ENCODE results near the gene AGPS. TPM values are rescaled to one million over a fixed set of nuclear protein-coding genes. Genes with fewer than 3 reads are reported as not detected.
"Not testable (repeated sequence)": the region's sequence is repeated elsewhere in the genome, so short reads cannot be mapped to it uniquely, and the experiment has no call there.

The AGPS gene
- total and polyA plus RNA-seq, 9 donors = 18.7 to 32.0 (median 26.9) TPM

DNA sequence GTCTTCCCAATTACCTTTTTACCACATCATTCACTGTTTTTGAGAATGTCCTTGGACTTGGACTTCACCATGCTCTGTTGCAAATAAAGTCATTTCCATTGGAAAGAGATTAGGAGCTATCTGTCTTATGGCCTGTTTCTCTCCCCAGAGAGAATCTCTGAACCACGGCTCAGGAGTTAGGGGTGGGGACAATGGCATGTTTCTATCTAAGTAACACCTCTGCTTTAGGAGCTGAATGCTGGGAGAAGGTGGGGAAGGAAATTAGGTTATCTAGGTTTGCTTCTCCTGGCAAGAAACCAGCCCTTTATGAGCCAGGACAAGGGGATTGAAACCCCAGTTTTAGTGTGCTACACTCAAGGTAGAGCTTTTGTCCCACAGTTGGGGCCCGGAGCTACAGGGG, 86.3 kb downstream of the AGPS start:
- H3K36me3 ChIP-seq (ENCODE audit: control insufficient read depth, insufficient read depth, low read length) = peaks cover 3% of the 10 kb centered on the region
- no peaks in the 10 kb centered on the region for H3K4me1 ChIP-seq (ENCODE audit: control insufficient read depth, insufficient read depth, low read length)
- no peak for DNase-seq
- no peak overlapping the region for H3K27ac ChIP-seq (ENCODE audit: low read length)
- WGBS (ENCODE audit: insufficient coverage) = 71% methylated on average over 1 of the region's 2 CpGs
- H3K9me3 ChIP-seq (replicated peaks; ENCODE audit: control insufficient read depth, low read depth, low read length) = peaks cover 6% of the 10 kb centered on the region
- H3K27me3 ChIP-seq (ENCODE audit: control insufficient read depth, insufficient read depth, low read length) = no peaks in the 10 kb centered on the region
- no peak overlapping the region for H3K4me3 ChIP-seq (ENCODE audit: low read length)

DNA sequence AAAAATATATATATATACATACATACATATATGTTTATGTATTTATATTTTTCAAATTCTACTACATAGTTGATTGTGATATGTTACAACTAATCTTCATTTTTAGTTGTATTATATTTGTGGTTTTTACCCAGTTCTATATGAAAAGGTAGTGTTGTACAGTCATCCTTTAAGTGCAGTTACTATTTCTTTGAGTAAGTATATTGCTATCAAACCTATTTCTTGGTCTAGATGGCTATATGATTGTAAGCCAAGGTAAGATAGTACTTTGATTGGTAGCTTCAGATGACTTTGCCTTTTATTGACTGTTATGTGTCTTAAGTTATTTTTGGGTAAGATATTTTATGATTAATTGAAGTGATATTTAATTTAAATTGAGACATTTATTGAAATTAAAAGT, 89.6 kb downstream of the AGPS start:
- no peak overlapping the region for H3K27ac ChIP-seq (ENCODE audit: low read length)
- no peak for DNase-seq
- H3K36me3 ChIP-seq (ENCODE audit: control insufficient read depth, insufficient read depth, low read length) = peaks cover 3% of the 10 kb centered on the region
- no peaks in the 10 kb centered on the region for H3K4me1 ChIP-seq (ENCODE audit: control insufficient read depth, insufficient read depth, low read length)
- H3K9me3 ChIP-seq (replicated peaks; ENCODE audit: control insufficient read depth, low read depth, low read length) = peaks cover 6% of the 10 kb centered on the region
- H3K27me3 ChIP-seq (ENCODE audit: control insufficient read depth, insufficient read depth, low read length) = no peaks in the 10 kb centered on the region
- H3K4me3 ChIP-seq (ENCODE audit: low read length) = no peak overlapping the region

DNA sequence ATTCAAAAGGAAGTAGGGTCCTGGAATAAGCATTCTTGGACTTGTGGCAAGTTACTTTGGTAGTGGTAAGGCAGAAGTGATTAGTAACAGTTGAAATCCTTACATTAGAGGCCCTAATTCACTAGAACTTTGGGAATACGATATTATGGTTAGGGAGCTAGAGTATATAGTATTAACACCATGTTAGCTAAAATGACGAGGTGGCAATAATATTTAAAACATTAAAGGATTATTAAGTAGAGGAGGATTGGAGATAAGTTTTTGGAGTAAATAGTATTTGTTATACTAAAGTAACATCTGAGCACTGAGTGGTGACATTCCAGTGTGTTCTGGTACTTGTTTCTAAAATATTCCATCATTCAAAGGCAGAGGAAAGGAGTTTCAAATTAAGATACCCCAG, 91.0 kb downstream of the AGPS start:
- Histone ChIP-seq H3K4me1 (ENCODE audit: control insufficient read depth, insufficient read depth, low read length) (no peaks in the 10 kb centered on the region), H3K4me3 (ENCODE audit: low read length) (no peak overlapping the region), H3K27me3 (ENCODE audit: control insufficient read depth, insufficient read depth, low read length) (no peaks in the 10 kb centered on the region), H3K9me3 (replicated peaks; ENCODE audit: control insufficient read depth, low read depth, low read length) (peaks cover 2% of the 10 kb centered on the region), H3K36me3 (ENCODE audit: control insufficient read depth, insufficient read depth, low read length) (peaks cover 3% of the 10 kb centered on the region), H3K27ac (ENCODE audit: low read length) (no peak overlapping the region)
- no peak for DNase-seq
- no CpG with 5 or more reads among the region's 2 CpGs for WGBS (ENCODE audit: insufficient coverage)

DNA sequence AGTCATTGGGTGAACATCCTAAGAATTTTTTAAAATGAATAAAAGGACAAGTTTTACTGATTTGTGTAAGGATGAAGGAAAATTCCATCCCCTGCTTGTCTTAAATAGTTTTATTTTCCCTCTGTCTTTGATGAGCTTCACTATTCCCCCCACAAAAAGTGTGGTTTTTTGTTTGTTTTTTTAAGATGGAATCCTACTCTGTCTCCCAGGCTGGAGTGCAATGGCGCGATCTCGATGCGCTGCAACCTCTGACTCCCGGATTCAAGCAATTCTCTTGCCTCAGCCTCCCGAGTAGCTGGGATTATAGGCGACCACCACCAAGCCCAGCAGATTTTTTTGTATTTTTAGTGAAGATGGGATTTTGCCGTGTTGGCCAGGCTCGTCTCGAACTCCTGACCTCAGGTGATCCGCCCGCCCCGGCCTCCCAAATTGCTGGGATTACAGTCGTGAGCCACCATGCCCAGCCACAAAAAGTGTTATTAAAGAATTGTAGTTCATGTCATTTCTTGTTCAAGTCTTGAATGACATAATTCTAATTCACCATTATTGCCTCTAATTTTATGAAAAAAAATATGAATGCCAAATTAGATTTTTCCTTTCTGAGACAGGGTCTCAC, 91.7 kb downstream of the AGPS start:
- DNase-seq = no peak
- WGBS (ENCODE audit: insufficient coverage) = 95% methylated on average over 8 of the region's 14 CpGs
- no peaks in the 10 kb centered on the region for H3K9me3 ChIP-seq (replicated peaks; ENCODE audit: control insufficient read depth, low read depth, low read length)

DNA sequence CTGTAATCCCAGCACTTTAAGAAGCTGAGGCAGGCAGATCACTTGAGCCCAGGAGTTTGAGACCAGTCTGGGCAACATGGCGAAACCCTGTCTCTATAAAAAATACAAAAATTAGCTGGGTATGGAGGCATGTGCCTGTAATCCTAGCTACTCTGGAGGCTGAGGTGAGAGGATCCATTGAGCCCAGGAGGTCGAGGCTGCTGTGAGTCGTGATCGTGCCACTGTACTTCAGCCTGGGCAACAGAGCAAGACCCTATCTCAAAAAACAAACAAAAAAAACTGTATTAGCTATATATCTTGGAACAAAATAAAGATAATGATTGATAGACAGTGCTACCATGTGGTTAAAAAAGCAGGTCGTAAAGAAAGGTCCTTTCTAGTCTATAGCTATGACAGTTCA, 93.1 kb downstream of the AGPS start:
- DNase-seq; H3K4me1 ChIP-seq (ENCODE audit: control insufficient read depth, insufficient read depth, low read length); H3K27ac ChIP-seq (ENCODE audit: low read length); H3K27me3 ChIP-seq (ENCODE audit: control insufficient read depth, insufficient read depth, low read length); H3K36me3 ChIP-seq (ENCODE audit: control insufficient read depth, insufficient read depth, low read length); H3K4me3 ChIP-seq (ENCODE audit: low read length); H3K9me3 ChIP-seq (replicated peaks; ENCODE audit: control insufficient read depth, low read depth, low read length): not testable (repeated sequence)
- no CpG with 5 or more reads among the region's 5 CpGs for WGBS (ENCODE audit: insufficient coverage)

More for the DNA sequence above, 91.7 kb downstream of the AGPS start:
- no peak overlapping the region for H3K4me3 ChIP-seq (ENCODE audit: low read length)
- no peak overlapping the region for H3K27ac ChIP-seq (ENCODE audit: low read length)
- H3K27me3 ChIP-seq (ENCODE audit: control insufficient read depth, insufficient read depth, low read length) = no peaks in the 10 kb centered on the region
- H3K36me3 ChIP-seq (ENCODE audit: control insufficient read depth, insufficient read depth, low read length) = peaks cover 3% of the 10 kb centered on the region
- H3K4me1 ChIP-seq (ENCODE audit: control insufficient read depth, insufficient read depth, low read length) = no peaks in the 10 kb centered on the region

DNA sequence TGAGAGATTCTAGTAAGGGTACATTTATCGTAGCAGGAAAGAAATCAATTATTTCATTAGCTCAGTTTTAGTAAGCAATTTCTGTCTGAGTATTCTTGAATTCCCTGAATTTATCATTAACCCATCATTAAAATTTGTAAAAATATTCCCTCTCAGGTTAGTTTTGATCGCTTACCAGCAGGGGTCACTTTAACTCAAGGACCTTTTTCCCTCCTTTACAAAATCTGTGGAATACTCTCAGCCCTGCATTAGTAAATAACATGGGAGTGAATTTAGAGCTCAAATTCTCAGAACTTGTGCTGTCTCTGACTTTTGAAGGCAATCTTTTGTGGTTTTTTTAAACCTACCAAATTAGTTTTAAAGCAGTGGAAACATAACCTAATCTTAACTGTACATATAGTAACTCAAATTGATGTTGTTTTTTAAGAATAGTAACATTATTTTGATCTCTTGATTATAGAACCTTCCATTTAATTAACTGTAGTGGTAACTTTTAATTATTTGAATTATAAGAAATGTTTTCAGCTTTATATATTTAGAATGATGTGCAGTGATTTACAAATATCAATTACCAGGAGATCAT, 97.2 kb downstream of the AGPS start:
- Histone ChIP-seq H3K27ac (ENCODE audit: low read length) (no peak overlapping the region), H3K4me1 (ENCODE audit: control insufficient read depth, insufficient read depth, low read length) (no peaks in the 10 kb centered on the region), H3K27me3 (ENCODE audit: control insufficient read depth, insufficient read depth, low read length) (no peaks in the 10 kb centered on the region), H3K4me3 (ENCODE audit: low read length) (no peak overlapping the region), H3K9me3 (replicated peaks; ENCODE audit: control insufficient read depth, low read depth, low read length) (no peaks in the 10 kb centered on the region), H3K36me3 (ENCODE audit: control insufficient read depth, insufficient read depth, low read length) (peaks cover 8% of the 10 kb centered on the region)
- peak; percentile 86 for DNase-seq
- no CpG with 5 or more reads among the region's 2 CpGs for whole genome bisulfite sequencing (ENCODE audit: insufficient coverage)

DNA sequence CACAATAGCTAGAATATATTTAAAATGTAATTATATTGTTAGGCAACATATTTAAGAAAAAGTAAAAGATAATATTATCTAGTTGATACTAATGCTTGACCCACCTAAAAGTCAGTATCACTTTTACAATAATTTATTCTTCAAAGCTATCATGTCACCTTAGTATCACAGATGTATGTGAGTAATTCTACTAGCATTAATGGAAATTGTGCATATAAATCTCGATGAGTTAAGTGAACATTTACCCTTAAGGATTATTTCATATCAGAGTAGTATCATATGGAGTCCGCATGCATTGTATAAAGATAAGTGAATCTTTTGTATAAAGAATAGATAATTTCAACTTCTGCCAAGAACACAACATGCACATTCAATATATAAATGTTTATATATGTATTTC, 103.4 kb downstream of the AGPS start:
- Histone ChIP-seq H3K27ac (ENCODE audit: low read length) (no peak overlapping the region), H3K9me3 (replicated peaks; ENCODE audit: control insufficient read depth, low read depth, low read length) (no peaks in the 10 kb centered on the region), H3K36me3 (ENCODE audit: control insufficient read depth, insufficient read depth, low read length) (peaks cover 8% of the 10 kb centered on the region), H3K4me3 (ENCODE audit: low read length) (no peak overlapping the region), H3K4me1 (ENCODE audit: control insufficient read depth, insufficient read depth, low read length) (no peaks in the 10 kb centered on the region), H3K27me3 (ENCODE audit: control insufficient read depth, insufficient read depth, low read length) (no peaks in the 10 kb centered on the region)
- no CpG with 5 or more reads among the region's 2 CpGs for WGBS (ENCODE audit: insufficient coverage)
- DNase-seq = no peak

DNA sequence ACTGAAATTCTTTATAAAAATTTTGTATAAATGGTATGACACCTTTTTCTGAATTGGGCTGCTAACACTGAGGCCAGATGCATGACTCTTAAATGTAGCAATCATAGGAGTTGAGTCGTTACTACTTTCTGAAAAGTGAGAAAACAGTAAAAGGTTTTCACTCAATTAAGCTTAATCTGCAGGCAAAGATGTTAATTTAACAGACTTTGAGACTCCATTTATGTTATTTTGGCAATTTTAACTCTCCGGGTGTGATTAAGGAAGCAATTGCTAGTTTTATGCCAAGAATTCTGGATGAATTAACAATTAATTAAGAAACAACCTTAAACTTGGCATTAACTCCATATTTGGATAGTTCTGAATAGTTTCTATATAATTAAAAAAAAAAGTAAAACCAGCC, 104.3 kb downstream of the AGPS start:
- no CpG with 5 or more reads among the region's 2 CpGs for WGBS (ENCODE audit: insufficient coverage)
- Histone ChIP-seq H3K27me3 (ENCODE audit: control insufficient read depth, insufficient read depth, low read length) (no peaks in the 10 kb centered on the region), H3K9me3 (replicated peaks; ENCODE audit: control insufficient read depth, low read depth, low read length) (no peaks in the 10 kb centered on the region), H3K4me3 (ENCODE audit: low read length) (no peak overlapping the region), H3K4me1 (ENCODE audit: control insufficient read depth, insufficient read depth, low read length) (no peaks in the 10 kb centered on the region), H3K27ac (ENCODE audit: low read length) (no peak overlapping the region), H3K36me3 (ENCODE audit: control insufficient read depth, insufficient read depth, low read length) (peaks cover 8% of the 10 kb centered on the region)
- no peak for DNase-seq

DNA sequence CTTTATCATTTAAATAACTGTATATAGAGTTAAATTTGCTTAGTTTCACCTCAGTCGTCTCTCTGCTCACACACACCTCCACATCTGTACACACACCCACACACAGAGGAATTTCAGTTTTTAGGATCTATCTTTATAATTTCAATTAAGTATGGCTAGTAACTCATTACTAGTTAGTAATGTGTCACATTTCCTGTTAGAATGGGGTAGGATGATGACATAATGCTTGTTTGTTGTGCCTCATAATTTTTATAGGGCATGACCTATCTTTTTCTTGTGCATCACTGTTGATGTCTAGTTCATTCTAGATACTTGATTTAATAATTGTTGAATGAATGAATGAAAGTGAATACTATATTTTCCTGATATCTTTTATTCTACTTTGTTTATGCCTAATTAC, 108.6 kb downstream of the AGPS start:
- Histone ChIP-seq H3K9me3 (replicated peaks; ENCODE audit: control insufficient read depth, low read depth, low read length) (no peaks in the 10 kb centered on the region), H3K27ac (ENCODE audit: low read length) (no peak overlapping the region), H3K4me3 (ENCODE audit: low read length) (no peak overlapping the region), H3K36me3 (ENCODE audit: control insufficient read depth, insufficient read depth, low read length) (no peaks in the 10 kb centered on the region), H3K4me1 (ENCODE audit: control insufficient read depth, insufficient read depth, low read length) (no peaks in the 10 kb centered on the region), H3K27me3 (ENCODE audit: control insufficient read depth, insufficient read depth, low read length) (no peaks in the 10 kb centered on the region)
- no peak for DNase-seq
- no CpG with 5 or more reads among the region's 1 CpG for WGBS (ENCODE audit: insufficient coverage)

DNA sequence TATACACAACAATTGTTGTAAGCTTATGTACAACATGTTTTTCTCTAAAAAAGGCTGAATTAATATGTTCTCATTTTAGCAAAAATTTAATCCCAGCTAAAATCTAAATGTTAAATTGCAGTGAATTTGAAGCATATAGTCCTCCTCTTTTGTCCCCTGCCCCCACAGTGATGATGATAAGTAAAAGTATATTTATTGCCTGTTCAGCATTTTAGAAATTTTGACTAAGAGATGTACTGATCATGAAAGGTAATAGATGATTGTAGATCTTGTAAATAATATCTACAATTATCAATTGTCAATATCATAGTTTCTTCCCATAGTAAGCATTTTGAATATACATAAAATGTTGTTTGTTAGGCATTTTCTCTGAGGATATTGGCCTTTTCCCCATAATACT, 113.9 kb downstream of the AGPS start:
- H3K9me3 ChIP-seq (replicated peaks; ENCODE audit: control insufficient read depth, low read depth, low read length) = no peaks in the 10 kb centered on the region
- no peak overlapping the region for H3K27ac ChIP-seq (ENCODE audit: low read length)
- H3K36me3 ChIP-seq (ENCODE audit: control insufficient read depth, insufficient read depth, low read length) = no peaks in the 10 kb centered on the region
- H3K4me3 ChIP-seq (ENCODE audit: low read length) = no peak overlapping the region
- no peak for DNase-seq
- no peaks in the 10 kb centered on the region for H3K27me3 ChIP-seq (ENCODE audit: control insufficient read depth, insufficient read depth, low read length)
- H3K4me1 ChIP-seq (ENCODE audit: control insufficient read depth, insufficient read depth, low read length) = no peaks in the 10 kb centered on the region

DNA sequence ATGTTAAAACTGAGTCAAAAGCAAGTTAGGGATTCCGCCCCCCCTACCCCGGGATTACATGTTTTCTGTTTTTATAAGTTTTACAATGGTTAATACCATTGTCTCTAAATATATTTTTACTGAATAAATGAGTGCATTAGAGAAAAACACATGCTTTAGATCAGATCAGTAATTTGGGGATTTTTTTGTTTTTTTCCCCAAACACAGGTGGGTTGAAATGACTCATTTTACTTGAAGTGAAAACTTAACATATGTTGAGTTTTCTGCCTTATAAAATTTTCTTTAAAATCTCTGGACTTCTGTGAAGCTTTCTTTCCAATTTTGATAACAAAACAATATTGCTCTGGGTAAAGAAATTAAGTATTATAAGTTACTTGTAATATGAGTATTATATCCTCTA, 114.4 kb downstream of the AGPS start:
- no peak for DNase-seq
- no peak overlapping the region for H3K27ac ChIP-seq (ENCODE audit: low read length)
- no peaks in the 10 kb centered on the region for H3K4me1 ChIP-seq (ENCODE audit: control insufficient read depth, insufficient read depth, low read length)
- no peak overlapping the region for H3K4me3 ChIP-seq (ENCODE audit: low read length)
- no CpG with 5 or more reads among the region's 2 CpGs for WGBS (ENCODE audit: insufficient coverage)
- H3K36me3 ChIP-seq (ENCODE audit: control insufficient read depth, insufficient read depth, low read length) = no peaks in the 10 kb centered on the region
- no peaks in the 10 kb centered on the region for H3K9me3 ChIP-seq (replicated peaks; ENCODE audit: control insufficient read depth, low read depth, low read length)
- H3K27me3 ChIP-seq (ENCODE audit: control insufficient read depth, insufficient read depth, low read length) = no peaks in the 10 kb centered on the region
